GM12873 (cell line): Measurements from ENCODE around the gene PHF21B.

Source experiments
- CTCF ChIP-seq: IDR thresholded peaks from 2 replicates; pipeline ENCODE4 v1.5.1; 2012; ENCODE audit warnings: low read depth, mild to moderate bottlenecking, moderate library complexity, low read length, control low read depth; ENCODE audit not compliant: insufficient read depth; ENCODE audit errors: missing control alignments

The PHF21B gene

GRCh38 chr22:44931077-44931540, 78.7 kb downstream of the PHF21B start:
- TF ChIP-seq CTCF, result no peak

- TF ChIP-seq CTCF, result no peak
Observed at GRCh38 chr22:44930711-44931035, 79.1 kb downstream of the PHF21B start.

GRCh38 chr22:44930016-44930710, 79.6 kb downstream of the PHF21B start:
- TF ChIP-seq CTCF, result no peak

- TF ChIP-seq CTCF, result no peak
Observed at GRCh38 chr22:44929359-44930015, 80.3 kb downstream of the PHF21B start.

GRCh38 chr22:44928711-44929358, 81.0 kb downstream of the PHF21B start:
- TF ChIP-seq CTCF, result no peak

GRCh38 chr22:44928136-44928463, 81.7 kb downstream of the PHF21B start:
- TF ChIP-seq CTCF, result no peak

- no peak for TF ChIP-seq CTCF
Observed at GRCh38 chr22:44927463-44928135, 82.2 kb downstream of the PHF21B start.
